Measurements from ENCODE around the gene HIPK2. TPM values are rescaled to one million over a fixed set of nuclear protein-coding genes. Genes with fewer than 3 reads are reported as not detected.

The HIPK2 gene
- total and polyA plus RNA-seq, 12 donors = 19.7 to 203 (median 127) TPM

GRCh38 chr7:139526578-139527544 is 250.9 kb downstream of the HIPK2 start:
- 70 to 82% methylated on average over 8 of the region's 8 CpGs for WGBS, 2 donors
- Histone ChIP-seq H3K27me3 (peaks cover 0 to 47% (median 34%) of the 10 kb centered on the region in 7 donors), H3K9me3 (no peaks in the 10 kb centered on the region), H3K4me1 (peaks cover 0 to 6% (median 0%) of the 10 kb centered on the region in 9 donors), H3K27ac (no peak overlapping the region), H3K4me3 (no peak overlapping the region), H3K36me3 (no peaks in the 10 kb centered on the region)
- DNase-seq (no peak), ATAC-seq (no peak)
- intact Hi-C loops (cut with DNase I) = no loop called here
- TF ChIP-seq CTCF (IDR thresholded peaks at IDR 0.05) = no peak

- H3K9me3 ChIP-seq = no peaks in the 10 kb centered on the region
- peaks cover 0 to 6% (median 0%) of the 10 kb centered on the region in 9 donors for H3K4me1 ChIP-seq
- H3K27ac ChIP-seq = no peak overlapping the region
- peaks cover 0 to 56% (median 42%) of the 10 kb centered on the region in 7 donors for H3K27me3 ChIP-seq
- no peak for DNase-seq
- TF ChIP-seq CTCF (IDR thresholded peaks at IDR 0.05) = no peak
- intact Hi-C loops (cut with DNase I) = no loop called here
- H3K36me3 ChIP-seq = no peaks in the 10 kb centered on the region
- ATAC-seq = no peak
- no peak overlapping the region for H3K4me3 ChIP-seq
Observed at GRCh38 chr7:139525750-139526149, 252.0 kb downstream of the HIPK2 start.

- no peak for TF ChIP-seq CTCF (IDR thresholded peaks at IDR 0.05)
- Histone ChIP-seq H3K27me3 (peaks cover 0 to 56% (median 42%) of the 10 kb centered on the region in 7 donors), H3K4me3 (no peak overlapping the region), H3K9me3 (no peaks in the 10 kb centered on the region), H3K27ac (no peak overlapping the region), H3K36me3 (no peaks in the 10 kb centered on the region), H3K4me1 (peaks cover 0 to 6% (median 0%) of the 10 kb centered on the region in 9 donors)
- intact Hi-C loops (cut with DNase I) = no loop called here
- 92 to 94% methylated on average over 10 of the region's 10 CpGs for WGBS, 2 donors
- DNase-seq (no peak), ATAC-seq (peak in 1 of 8 donors; percentile 48)
Observed at GRCh38 chr7:139525239-139525638, 252.6 kb downstream of the HIPK2 start.

- Histone ChIP-seq H3K4me3 (peak overlapping the region in 5 of 10 donors; percentile 21 to 35 (median 28)), H3K36me3 (no peaks in the 10 kb centered on the region), H3K9me3 (no peaks in the 10 kb centered on the region), H3K27me3 (peaks cover 0 to 53% (median 38%) of the 10 kb centered on the region in 7 donors), H3K27ac (no peak overlapping the region), H3K4me1 (peaks cover 0 to 6% (median 0%) of the 10 kb centered on the region in 9 donors)
- intact Hi-C loops (cut with DNase I) = no loop called here
- DNase-seq (no peak), ATAC-seq (no peak)
- WGBS, 2 donors = 17 to 29% methylated on average over 41 to 70 of the region's 70 CpGs
- TF ChIP-seq CTCF (IDR thresholded peaks at IDR 0.05) = no peak
Observed at GRCh38 chr7:139523968-139524815, 253.6 kb downstream of the HIPK2 start.
